ENCODE results near the gene SPATS2. TPM values are rescaled to one million over a fixed set of nuclear protein-coding genes. Genes with fewer than 3 reads are reported as not detected.
A peak's percentile ranks its signal among the peaks of the same experiment; 100 is the strongest.

SPATS2 gene
- total RNA-seq, 2 experiments from 2014 or later = 6.1 to 6.4 TPM

DNA sequence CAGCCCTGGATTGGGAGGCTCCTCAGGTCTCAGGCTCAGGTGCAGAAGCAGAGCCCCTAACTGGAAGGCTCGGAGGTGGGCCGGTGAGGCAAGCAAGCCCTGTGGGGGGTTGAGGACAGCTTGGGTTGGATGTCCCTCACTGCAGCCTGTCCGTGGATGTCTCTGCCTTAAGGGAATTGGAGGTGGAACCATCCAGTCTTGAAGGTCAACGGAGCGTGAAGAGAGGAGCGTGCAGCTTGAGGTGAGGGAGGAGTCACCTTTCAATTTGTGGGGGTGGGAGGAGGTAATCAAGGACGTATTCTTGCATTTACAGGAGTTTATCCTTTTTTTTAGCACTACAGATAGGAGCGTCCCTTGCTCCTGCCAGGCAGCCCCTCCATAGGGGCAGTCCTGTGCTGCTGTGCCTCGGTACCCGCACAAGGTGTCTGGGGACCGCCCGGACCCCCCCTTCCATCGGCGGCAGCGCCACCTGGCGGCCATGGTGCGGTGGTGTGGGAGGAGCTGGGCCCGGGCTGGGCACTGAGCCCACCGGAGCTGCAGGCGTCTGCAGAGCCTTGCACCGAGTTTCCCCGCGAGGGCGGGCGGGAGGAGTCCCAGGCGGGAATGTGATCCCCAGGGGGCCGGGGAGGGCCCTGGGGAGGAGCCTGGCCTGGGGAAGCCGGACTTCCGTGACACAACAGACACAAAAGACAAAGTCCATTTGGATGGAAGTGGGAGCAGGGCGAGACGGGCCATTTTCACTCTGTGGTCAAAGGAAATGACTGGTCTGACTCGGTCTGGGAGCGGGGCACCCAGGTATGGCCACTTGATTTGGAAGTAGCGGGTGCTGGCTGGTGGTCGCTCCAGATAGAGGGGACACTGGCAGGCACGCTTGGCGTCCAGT is 19.7 kb upstream of the SPATS2 start:
- peaks cover 88% of the 10 kb centered on the region for H3K27me3 Mint-ChIP-seq
- no peaks in the 10 kb centered on the region for H3K36me3 Mint-ChIP-seq (ENCODE audit: low read depth)
- Histone ChIP-seq H3K4me3 (ENCODE audit: low read length) (peak overlapping the region; percentile 53), H3K4me1 (ENCODE audit: insufficient read depth, low read length) (peaks cover 57% of the 10 kb centered on the region), H3K27me3 (ENCODE audit: control insufficient read depth in 1 of 2, insufficient read depth in 2 of 2, low read length in 2 of 2) (peaks cover 81 to 82% of the 10 kb centered on the region in 2 experiments), H3K36me3 (ENCODE audit: insufficient read depth, low read length) (no peaks in the 10 kb centered on the region), H3K27ac (ENCODE audit: low read depth in 1 of 2, low read length in 2 of 2) (no peak overlapping the region), H3K9me3 (ENCODE audit: control insufficient read depth in 1 of 2, insufficient read depth in 1 of 2, low read length in 2 of 2) (peaks cover 0 to 20% of the 10 kb centered on the region in 2 experiments)
- TF ChIP-seq, protein P1, sequence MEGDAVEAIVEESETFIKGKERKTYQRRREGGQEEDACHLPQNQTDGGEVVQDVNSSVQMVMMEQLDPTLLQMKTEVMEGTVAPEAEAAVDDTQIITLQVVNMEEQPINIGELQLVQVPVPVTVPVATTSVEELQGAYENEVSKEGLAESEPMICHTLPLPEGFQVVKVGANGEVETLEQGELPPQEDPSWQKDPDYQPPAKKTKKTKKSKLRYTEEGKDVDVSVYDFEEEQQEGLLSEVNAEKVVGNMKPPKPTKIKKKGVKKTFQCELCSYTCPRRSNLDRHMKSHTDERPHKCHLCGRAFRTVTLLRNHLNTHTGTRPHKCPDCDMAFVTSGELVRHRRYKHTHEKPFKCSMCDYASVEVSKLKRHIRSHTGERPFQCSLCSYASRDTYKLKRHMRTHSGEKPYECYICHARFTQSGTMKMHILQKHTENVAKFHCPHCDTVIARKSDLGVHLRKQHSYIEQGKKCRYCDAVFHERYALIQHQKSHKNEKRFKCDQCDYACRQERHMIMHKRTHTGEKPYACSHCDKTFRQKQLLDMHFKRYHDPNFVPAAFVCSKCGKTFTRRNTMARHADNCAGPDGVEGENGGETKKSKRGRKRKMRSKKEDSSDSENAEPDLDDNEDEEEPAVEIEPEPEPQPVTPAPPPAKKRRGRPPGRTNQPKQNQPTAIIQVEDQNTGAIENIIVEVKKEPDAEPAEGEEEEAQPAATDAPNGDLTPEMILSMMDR (IDR thresholded peaks at IDR 0.05) = peak; percentile 99
- ChIA-PET POLR2A (interaction anchor here (1.0 to 2.8 kb wide), 6 partner anchors 10 to 163 kb away, joined by 3 to 17 read pairs (median 6); partner anchors contain the start of genes C1QL4, SPATS2 and TROAP), CTCF (interaction anchor here (0.6 to 2.5 kb wide), 27 partner anchors 8 to 276 kb away, joined by 3 to 47 read pairs (median 5); partner anchors contain the start of genes C1QL4, PRPF40B, PRPH and SPATS2)
- H3K27ac Mint-ChIP-seq = no peak overlapping the region
- H3K9me3 Mint-ChIP-seq = no peaks in the 10 kb centered on the region
- ATAC-seq (ENCODE audit: poor library complexity) (peak; percentile 78), DNase-seq (peak; percentile 65 to 86 (median 74))
- intact Hi-C loops (cut with DNase I, micrococcal nuclease) = loop anchor here (1.0 kb wide), 1 partner anchor 59 kb away; no protein-coding TSS in a partner anchor
- H3K4me3 Mint-ChIP-seq = peak overlapping the region; percentile 83
- H3K4me1 Mint-ChIP-seq (ENCODE audit: low read depth) = peaks cover 40% of the 10 kb centered on the region

DNA sequence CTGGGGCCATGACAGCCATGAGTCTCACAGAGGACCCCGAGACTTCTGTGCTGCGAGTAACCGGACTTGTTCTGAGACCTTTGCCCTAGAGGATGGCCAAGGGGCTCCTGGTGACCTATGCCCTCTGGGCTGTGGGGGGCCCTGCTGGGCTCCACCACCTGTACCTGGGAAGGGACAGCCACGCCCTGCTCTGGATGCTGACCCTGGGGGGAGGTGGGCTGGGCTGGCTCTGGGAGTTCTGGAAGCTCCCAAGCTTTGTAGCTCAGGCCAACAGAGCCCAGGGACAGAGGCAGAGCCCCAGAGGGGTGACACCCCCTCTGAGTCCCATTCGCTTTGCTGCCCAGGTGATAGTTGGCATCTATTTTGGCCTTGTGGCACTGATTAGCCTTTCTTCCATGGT is 18.5 kb upstream of the SPATS2 start:
- DNase-seq = peak in 1 of 14 experiments; percentile 23
- H3K9me3 ChIP-seq (ENCODE audit: control insufficient read depth in 1 of 2, insufficient read depth in 1 of 2, low read length in 2 of 2) = peaks cover 0 to 20% of the 10 kb centered on the region in 2 experiments
- no peak overlapping the region for H3K27ac Mint-ChIP-seq

DNA sequence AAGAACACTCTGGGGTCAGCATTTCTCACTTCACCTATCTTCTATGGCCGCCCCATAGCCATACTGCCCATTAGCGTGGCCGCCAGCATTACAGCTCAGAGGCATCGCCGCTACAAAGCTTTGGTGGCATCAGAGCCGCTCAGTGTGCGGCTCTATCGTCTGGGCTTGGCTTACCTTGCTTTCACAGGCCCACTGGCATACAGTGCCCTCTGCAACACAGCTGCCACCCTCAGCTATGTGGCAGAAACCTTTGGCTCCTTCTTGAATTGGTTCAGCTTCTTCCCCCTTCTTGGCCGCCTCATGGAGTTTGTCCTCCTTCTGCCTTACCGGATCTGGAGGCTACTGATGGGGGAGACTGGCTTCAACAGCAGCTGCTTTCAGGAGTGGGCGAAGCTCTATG is 18.0 kb upstream of the SPATS2 start:
- intact Hi-C loops (cut with DNase I, micrococcal nuclease) = no loop called here
- Histone ChIP-seq H3K27me3 (ENCODE audit: control insufficient read depth in 1 of 2, insufficient read depth in 2 of 2, low read length in 2 of 2) (peaks cover 72 to 80% of the 10 kb centered on the region in 2 experiments), H3K36me3 (ENCODE audit: insufficient read depth, low read length) (no peaks in the 10 kb centered on the region), H3K27ac (ENCODE audit: low read depth in 1 of 2, low read length in 2 of 2) (no peak overlapping the region), H3K4me3 (ENCODE audit: low read length) (no peak overlapping the region), H3K9me3 (ENCODE audit: control insufficient read depth in 1 of 2, insufficient read depth in 1 of 2, low read length in 2 of 2) (peaks cover 0 to 20% of the 10 kb centered on the region in 2 experiments), H3K4me1 (ENCODE audit: insufficient read depth, low read length) (peaks cover 40% of the 10 kb centered on the region)
- no peaks in the 10 kb centered on the region for H3K9me3 Mint-ChIP-seq
- ChIA-PET POLR2A (no interaction called here), CTCF (interaction anchor here (1.2 kb wide), 1 partner anchor 18 kb away, joined by 3 read pairs; no protein-coding TSS in a partner anchor)
- peaks cover 23% of the 10 kb centered on the region for H3K4me1 Mint-ChIP-seq (ENCODE audit: low read depth)
- H3K4me3 Mint-ChIP-seq = no peak overlapping the region
- ATAC-seq (ENCODE audit: poor library complexity) (no peak), DNase-seq (no peak)
- peaks cover 83% of the 10 kb centered on the region for H3K27me3 Mint-ChIP-seq
- TF ChIP-seq, protein P1 (IDR thresholded peaks at IDR 0.05) = no peak
- no peak overlapping the region for H3K27ac Mint-ChIP-seq
- H3K36me3 Mint-ChIP-seq (ENCODE audit: low read depth) = no peaks in the 10 kb centered on the region

More for the DNA sequence above, 18.5 kb upstream of the SPATS2 start:
- peaks cover 74 to 80% of the 10 kb centered on the region in 2 experiments for H3K27me3 ChIP-seq (ENCODE audit: control insufficient read depth in 1 of 2, insufficient read depth in 2 of 2, low read length in 2 of 2)
- TF ChIP-seq, protein P1 (IDR thresholded peaks at IDR 0.05) = no peak
- H3K36me3 ChIP-seq (ENCODE audit: insufficient read depth, low read length) = no peaks in the 10 kb centered on the region
- no peaks in the 10 kb centered on the region for H3K36me3 Mint-ChIP-seq (ENCODE audit: low read depth)
- no peak for ATAC-seq (ENCODE audit: poor library complexity)
- peaks cover 28% of the 10 kb centered on the region for H3K4me1 Mint-ChIP-seq (ENCODE audit: low read depth)
- peaks cover 85% of the 10 kb centered on the region for H3K27me3 Mint-ChIP-seq
- H3K4me3 ChIP-seq (ENCODE audit: low read length) = no peak overlapping the region
- intact Hi-C loops (cut with DNase I, micrococcal nuclease) = no loop called here
- no peak overlapping the region for H3K27ac ChIP-seq (ENCODE audit: low read depth in 1 of 2, low read length in 2 of 2)
- POLR2A ChIA-PET = no interaction called here
- H3K9me3 Mint-ChIP-seq = no peaks in the 10 kb centered on the region
- H3K4me1 ChIP-seq (ENCODE audit: insufficient read depth, low read length) = peaks cover 45% of the 10 kb centered on the region
- CTCF ChIA-PET = interaction anchor here (1.2 to 2.3 kb wide), 2 partner anchors 11 to 18 kb away, joined by 3 to 23 read pairs; partner anchors contain the start of gene C1QL4
- no peak overlapping the region for H3K4me3 Mint-ChIP-seq

Measured in CD4-positive, alpha-beta T cell (primary cell).